ENCODE data around the gene CPT2.

GRCh38 chr1:53196485-53197290 lies at the start of gene CPT2:
- TF ChIP-seq CTCF (conservative IDR thresholded peaks at IDR 0.05) (no peak; the same call in 1 of the 2 replicates), ZFX (IDR thresholded peaks at IDR 0.05) (peak; percentile 75)

All from C4-2B (cell line).